Femur (tissue), 1 donor: ENCODE results near the gene FAM20C.

ENCODE experiments used
- DNase-seq: peaks from one replicate; pipeline ENCODE4 v3.0.0-alpha.2; 2017

The FAM20C gene

DNA sequence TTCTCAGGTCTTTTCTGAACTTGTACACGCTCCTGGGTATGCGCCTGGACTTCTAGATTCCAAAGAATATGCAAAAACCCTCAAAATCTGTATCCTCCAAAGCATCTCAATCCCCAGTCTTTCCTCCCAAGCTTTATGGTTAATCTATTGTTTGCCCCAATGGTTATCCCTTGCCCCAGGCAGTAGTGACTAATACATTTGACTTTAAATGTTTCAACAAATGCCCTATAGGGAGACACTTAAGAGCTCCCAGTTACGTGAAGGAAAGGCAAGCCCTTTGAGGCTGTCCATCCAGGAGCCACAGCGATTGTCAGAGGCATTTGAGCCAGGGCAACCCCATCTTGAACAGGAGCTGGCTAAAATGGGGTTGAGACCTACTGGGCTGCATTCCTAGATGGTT is 84.9 kb downstream of the FAM20C start:
- DNase-seq: peak; percentile 2

GRCh38 chr7:278081-278480 is 85.7 kb downstream of the FAM20C start:
- peak; percentile 2 for DNase-seq

GRCh38 chr7:279821-280220 is 87.5 kb downstream of the FAM20C start:
- no peak for DNase-seq

DNA sequence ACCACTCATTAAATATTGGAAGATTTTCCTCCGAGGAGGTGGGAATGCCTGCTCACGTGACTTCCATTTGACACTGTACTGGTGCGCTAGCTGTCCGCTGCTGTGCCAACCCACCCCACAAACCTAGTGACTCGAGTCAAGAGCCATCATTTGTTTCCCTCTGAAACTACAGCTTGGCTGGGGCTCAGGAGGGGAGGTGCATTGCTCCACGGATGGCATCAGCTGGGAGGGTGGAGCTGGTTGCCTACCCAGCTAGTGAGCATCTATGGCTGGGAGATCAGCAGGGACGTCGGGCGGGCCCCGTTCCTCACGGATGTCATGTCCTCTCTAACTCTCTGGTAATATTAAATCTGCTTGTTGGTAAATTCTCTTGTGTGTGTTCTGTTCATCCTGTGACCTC is 88.1 kb downstream of the FAM20C start:
- DNase-seq: no peak

DNA sequence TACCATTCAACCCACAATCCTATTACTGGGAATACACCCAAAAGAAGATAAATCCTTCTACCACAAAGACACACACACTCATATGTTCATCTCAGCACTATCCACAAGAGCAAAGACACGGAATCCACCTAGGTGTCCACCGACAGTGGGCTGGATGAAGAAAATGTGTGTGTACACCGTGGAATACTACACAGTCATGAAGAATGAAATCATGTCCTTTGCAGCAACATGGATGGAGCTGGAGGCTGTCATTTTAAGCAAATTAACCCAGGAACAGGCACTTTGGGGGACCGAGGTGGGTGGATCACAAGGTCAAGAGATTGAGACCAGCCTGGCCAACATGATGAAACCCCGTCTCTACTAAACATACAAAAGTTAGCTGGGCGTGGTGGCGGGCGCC is 89.3 kb downstream of the FAM20C start:
- DNase-seq: no peak

- DNase-seq: no peak
Measured at GRCh38 chr7:282621-283020, 90.2 kb downstream of the FAM20C start.

DNA sequence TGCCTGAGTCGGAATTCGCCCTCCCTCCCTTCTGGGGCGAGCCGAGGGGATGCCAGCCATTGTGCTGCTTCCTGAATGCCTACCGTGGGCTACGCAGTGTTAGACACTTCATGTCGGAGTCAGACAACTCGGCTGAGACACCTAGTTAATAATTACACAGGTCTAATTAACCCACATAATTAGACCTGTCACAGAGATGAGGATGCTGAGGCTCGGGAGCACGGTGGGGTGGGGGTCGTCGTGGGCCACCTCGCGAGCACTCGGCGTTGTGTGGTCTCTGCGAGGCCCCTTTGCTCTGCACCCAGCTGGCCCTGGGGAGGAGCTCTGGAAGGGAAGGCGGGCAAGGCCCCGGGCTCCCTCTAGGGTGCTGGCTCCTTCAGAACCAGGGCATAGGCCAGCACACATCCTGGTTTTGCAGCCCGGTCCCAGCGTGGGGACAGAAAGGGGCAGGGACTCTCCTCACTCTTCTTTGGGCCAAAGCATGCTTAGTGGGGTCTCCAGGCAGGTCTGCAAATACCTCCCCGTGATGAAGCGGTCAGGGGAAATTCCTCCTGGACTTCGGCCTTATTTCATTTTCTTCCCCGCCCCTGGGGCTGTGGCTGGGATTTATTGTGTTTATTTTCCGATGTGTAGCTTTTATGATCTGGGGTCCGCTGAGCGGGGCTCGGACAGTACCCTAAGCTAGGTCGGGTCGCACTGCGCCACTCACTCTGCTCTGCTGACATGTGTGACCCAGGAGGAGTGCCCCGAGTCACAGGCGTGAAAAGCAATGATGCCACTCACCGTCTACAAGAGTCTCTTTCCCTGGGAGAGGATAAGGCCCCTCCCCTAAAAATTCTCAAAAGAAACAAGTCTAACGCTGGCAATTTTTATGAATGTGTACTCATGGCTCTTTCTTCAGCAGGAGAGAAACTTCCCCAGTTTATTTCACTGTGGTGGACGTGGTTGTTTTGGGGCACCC is 92.7 kb downstream of the FAM20C start:
- peak; percentile 9 for DNase-seq

- peak; percentile 15 for DNase-seq
Measured at GRCh38 chr7:285731-286130, 93.4 kb downstream of the FAM20C start.

DNA sequence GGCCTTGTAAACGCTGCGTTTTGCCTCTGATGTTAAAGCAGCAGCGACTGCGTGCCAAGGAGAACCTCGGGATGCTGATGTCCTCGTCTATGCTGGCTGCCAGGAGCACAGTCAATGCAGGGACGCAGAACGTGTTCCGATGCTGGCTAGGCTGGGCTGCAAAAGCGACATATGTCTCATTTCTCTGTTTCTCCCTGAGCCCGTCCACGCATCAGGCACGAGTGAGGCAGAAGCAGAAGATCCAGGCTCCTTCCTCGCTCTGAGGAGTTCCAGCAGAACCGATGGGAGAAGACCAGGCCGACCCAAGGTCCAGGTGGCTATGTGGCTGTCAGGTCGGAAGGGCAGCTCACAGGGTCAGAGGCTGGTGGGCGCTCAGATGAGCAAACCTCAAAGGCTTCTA is 93.9 kb downstream of the FAM20C start:
- no peak for DNase-seq

GRCh38 chr7:288671-289101 is 96.3 kb downstream of the FAM20C start:
- DNase-seq: no peak

DNA sequence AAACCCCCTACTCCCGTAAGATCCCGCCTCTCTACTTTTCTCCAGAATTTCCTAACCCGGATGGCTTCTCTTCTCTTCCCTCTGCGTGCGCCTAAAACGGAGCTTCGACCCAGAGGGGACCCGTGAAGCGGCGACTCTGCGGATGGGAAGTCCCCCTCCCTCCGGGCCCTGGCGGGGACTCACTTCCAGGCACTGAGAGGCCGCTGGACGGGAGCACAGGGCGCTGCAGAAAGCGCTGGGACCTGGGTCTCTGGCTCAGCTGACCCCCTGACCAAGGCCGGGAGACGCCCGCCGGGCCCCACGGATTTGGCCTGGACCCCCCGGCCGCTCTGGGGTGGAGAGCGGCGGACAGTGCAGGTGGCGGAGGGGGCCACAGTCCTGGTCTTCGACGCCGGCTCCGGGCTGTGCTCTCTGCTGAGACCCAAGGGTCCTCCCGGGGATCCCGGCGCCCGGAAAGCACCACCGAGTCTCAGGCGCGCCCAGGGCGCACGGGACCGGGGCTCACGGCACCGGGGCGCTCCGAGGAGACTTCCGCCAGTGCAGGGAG is 96.9 kb downstream of the FAM20C start:
- no peak for DNase-seq

GRCh38 chr7:289756-290553 is 97.6 kb downstream of the FAM20C start, which contains the start of gene FOXL3:
Gene FOXL3 (plus strand): TSS chr7:290170. CDS start chr7:290170, 0 bp downstream.
- no peak for DNase-seq

GRCh38 chr7:290554-291372 is 98.4 kb downstream of the FAM20C start:
- no peak for DNase-seq

GRCh38 chr7:291373-292092 is 99.2 kb downstream of the FAM20C start:
- peak; percentile 12 for DNase-seq

DNA sequence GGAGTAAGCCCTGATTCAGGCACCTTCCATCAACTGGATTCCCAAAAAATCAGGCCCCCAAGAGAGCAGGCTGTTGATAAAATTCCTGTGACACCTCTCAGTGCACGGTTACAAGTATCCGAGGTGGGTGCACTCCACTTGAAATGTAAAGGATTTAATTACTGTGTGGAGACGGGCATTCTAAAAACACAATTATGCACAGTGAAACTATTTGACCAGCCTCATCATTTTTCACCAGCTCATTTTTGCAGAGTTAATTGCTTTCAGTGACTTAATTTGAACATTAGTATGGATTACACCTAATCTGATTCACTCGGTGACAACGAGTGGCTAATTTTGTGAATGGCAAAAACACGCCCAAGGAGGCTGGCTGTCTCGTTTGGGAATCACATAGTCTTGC is 99.9 kb downstream of the FAM20C start:
- no peak for DNase-seq

DNA sequence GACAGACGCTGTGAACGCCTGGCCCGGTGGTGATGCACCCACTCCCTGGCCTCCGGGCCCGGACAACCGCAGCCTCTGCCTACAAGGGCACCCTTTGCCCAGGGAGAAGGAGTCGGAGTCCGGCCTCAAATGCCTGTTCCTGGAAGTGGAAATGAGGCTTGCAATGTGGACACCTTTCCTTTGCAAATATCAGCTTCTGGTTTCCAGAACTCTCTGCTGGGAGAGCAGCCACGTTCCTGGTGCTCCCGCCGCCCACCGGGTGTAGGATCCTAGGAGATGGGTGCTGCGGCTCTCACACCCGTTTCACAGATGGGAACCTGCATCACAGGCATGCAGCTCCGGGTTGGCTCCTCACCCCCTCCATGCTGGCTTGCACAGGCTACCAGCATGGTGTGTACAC is 100.5 kb downstream of the FAM20C start:
- no peak for DNase-seq

- no peak for DNase-seq
Measured at GRCh38 chr7:293681-294439, 101.5 kb downstream of the FAM20C start.

- DNase-seq: no peak
Measured at GRCh38 chr7:294440-295154, 102.2 kb downstream of the FAM20C start.

- DNase-seq: no peak
Measured at GRCh38 chr7:295155-296154, 103.1 kb downstream of the FAM20C start.
